Choroid plexus epithelial cell (primary cell): Measurements from ENCODE around the gene SHISAL2A.

ENCODE experiments used
- DNase-seq: peaks from one replicate; pipeline ENCODE4 v3.0.0-alpha.2; 2010; ENCODE audit warnings: low read depth
- H3K4me3 ChIP-seq: 2 replicates; pipeline ENCODE4 v1.5.1; 2011; ENCODE audit warnings: low read depth, mild to moderate bottlenecking, control low read depth, low read length, moderate library complexity
- CTCF ChIP-seq: conservative IDR thresholded peaks from 2 replicates; pipeline ENCODE4 v1.5.1; 2011; ENCODE audit warnings: low read depth, mild to moderate bottlenecking, control low read depth, inconsistent platforms, low read length, moderate library complexity

Gene SHISAL2A

GRCh38 chr1:52595061-52595460, 37.9 kb upstream of the SHISAL2A start:
- no peak for DNase-seq
- H3K4me3 ChIP-seq = no peak overlapping the region
- TF ChIP-seq CTCF = no peak

DNA sequence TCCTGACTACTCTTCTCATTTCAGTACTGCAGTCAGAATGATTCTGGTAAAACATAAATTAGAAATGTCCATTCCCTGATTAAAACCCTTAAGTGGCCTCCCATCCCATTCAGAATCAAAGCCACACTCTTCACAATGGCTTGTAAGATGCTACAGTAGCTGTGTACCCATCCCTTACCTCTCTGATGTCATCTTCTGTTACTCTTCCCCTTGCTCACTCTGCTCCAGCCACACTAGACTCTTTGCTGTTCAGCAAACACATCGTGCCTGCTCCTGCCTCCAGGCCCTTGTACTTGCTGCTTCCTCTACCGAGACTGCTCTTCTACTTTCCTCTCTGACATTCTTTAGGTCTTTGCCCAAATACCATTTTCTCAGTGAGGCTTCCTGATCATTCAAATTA, 35.1 kb upstream of the SHISAL2A start:
- TF ChIP-seq CTCF = no peak

GRCh38 chr1:52598729-52599128, 34.2 kb upstream of the SHISAL2A start:
- H3K4me3 ChIP-seq = no peak overlapping the region
- TF ChIP-seq CTCF = no peak
- no peak for DNase-seq

More for the DNA sequence above, 35.1 kb upstream of the SHISAL2A start:
- no peak for DNase-seq
- no peak overlapping the region for H3K4me3 ChIP-seq

DNA sequence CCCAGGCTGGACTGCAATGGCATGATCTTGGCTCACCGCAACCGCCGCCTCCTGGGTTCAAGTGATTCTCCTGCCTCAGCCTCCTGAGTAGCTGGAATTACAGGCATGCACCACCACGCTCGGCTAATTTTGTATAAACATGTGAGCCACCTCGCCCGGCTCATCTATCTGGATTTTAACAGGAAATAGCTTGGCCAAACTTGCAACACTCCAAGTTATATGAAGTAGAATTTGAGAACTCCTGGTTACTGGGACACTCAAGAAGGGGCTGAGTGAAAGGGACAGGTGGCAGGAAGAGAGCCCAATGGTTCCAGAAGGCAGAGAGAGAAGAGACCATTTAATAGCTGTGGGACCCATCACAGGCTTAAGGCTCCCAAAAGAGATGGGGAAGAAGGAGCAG, 33.7 kb upstream of the SHISAL2A start:
- H3K4me3 ChIP-seq = no peak overlapping the region
- DNase-seq = no peak
- no peak for TF ChIP-seq CTCF

GRCh38 chr1:52600533-52601179, 32.3 kb upstream of the SHISAL2A start:
- no peak for DNase-seq
- no peak overlapping the region for H3K4me3 ChIP-seq

DNA sequence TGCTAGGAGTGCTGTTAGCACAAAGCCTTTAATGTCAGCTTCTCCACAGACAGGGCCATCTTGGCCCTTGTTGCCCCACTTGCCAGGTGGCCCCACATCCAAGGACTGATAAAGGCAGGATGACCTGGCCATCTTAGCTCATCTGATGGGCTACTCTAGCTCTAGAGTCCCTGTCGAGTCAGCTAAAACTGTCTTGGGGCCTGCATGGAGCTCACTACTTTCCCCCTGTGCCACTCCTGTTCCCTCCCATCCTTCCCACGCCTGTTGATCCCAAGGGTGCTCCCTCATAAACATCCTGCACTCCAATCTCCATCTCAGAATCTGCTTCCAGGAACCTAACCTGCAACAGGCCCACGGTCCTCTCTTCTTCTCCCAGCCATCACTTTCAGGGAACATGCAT, 31.4 kb upstream of the SHISAL2A start:
- no peak for TF ChIP-seq CTCF
- H3K4me3 ChIP-seq = no peak overlapping the region
- no peak for DNase-seq

More at GRCh38 chr1:52600533-52601179, 32.3 kb upstream of the SHISAL2A start:
- TF ChIP-seq CTCF = no peak
